Measurements from ENCODE around the gene SWT1. TPM values are rescaled to one million over a fixed set of nuclear protein-coding genes. Genes with fewer than 3 reads are reported as not detected.
"Not testable (repeated sequence)": the region's sequence is repeated elsewhere in the genome, so short reads cannot be mapped to it uniquely, and the experiment has no call there.

The SWT1 gene
- total and polyA plus RNA-seq, 5 experiments from 2014 or later = 3.3 to 10.4 (median 6.5) TPM

DNA sequence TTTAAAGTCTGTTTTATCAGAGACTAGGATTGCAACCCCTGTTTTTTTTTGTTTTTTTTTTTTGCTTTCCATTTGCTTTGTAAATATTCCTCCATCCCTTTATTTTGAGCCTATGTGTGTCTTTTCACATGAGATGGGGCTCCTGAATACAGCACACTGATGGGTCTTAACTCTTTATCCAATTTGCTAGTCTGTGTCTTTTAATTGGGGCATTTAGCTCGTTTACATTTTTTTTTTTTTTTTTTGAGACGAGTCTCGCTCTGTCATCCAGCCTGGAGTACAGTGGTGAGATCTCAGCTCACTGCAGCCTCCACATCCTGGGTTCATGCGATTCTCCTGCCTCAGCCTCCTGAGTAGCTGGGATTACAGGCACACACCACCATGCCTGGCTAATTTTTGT lies 41.7 kb downstream of the SWT1 start:
- DNase-seq, H3K4me3 Mint-ChIP-seq, H3K27me3 Mint-ChIP-seq, H3K4me1 Mint-ChIP-seq, H3K27ac Mint-ChIP-seq, ATAC-seq: not testable (repeated sequence)
- Mint-ChIP-seq H3K9me3 (peaks cover 0 to 26% (median 14%) of the 10 kb centered on the region in 9 donors), H3K36me3 (peaks cover 25 to 65% (median 57%) of the 10 kb centered on the region in 3 donors)
- POLR2A ChIA-PET = interaction anchor here (0.7 kb wide), 1 partner anchor 388 kb away, joined by 3 read pairs; no protein-coding TSS in a partner anchor

DNA sequence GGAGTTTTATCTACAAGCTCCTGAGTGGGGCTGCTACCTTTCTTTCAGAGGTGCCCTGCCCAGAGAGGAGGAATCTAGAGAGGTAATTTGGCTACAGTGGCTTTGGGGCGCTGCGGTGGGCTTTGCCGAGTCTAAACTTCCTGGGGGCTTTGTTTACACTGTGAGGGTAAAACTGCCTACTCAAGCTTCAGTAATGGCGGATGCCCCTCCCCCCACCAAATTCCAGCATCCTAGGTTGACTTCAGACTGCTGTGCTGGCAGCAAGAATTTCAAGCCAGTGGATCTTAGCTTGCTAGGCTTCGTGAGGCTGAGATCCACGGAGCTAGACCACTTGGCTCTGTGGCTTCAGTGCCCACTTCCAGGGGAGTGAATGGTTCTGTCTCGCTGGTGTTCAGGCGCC lies 43.9 kb downstream of the SWT1 start:
- Mint-ChIP-seq H3K4me1 (peaks cover 0 to 6% (median 0%) of the 10 kb centered on the region in 4 donors), H3K9me3 (peaks cover 0 to 26% (median 14%) of the 10 kb centered on the region in 9 donors), H3K36me3 (peaks cover 25 to 58% (median 47%) of the 10 kb centered on the region in 3 donors), H3K27ac (no peak overlapping the region), H3K27me3 (no peaks in the 10 kb centered on the region), H3K4me3 (no peak overlapping the region)
- POLR2A ChIA-PET = no interaction called here
- DNase-seq (no peak), ATAC-seq (no peak)

DNA sequence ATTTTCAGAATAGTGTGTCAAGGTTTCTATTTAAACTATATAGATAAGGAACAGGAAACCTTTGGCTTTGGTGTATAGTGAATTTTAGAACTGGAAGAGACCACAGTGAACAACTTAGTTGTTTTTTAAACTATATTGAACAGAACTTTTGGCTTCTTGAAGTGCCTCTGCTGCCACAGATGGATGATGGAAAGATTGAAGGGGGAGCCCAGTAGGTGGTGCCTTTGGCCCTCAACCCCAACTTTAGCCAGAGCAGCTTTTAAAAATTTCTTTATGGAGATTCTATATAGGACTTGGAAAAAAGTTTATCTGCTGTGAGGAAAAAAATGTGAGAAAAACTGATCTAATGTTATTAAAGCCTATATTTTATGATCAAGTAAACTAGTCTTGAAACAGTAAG lies 50.2 kb downstream of the SWT1 start:
- H3K4me3 Mint-ChIP-seq = no peak overlapping the region
- no peak for ATAC-seq
- H3K27ac Mint-ChIP-seq = peak overlapping the region in 1 of 10 donors; percentile 30

DNA sequence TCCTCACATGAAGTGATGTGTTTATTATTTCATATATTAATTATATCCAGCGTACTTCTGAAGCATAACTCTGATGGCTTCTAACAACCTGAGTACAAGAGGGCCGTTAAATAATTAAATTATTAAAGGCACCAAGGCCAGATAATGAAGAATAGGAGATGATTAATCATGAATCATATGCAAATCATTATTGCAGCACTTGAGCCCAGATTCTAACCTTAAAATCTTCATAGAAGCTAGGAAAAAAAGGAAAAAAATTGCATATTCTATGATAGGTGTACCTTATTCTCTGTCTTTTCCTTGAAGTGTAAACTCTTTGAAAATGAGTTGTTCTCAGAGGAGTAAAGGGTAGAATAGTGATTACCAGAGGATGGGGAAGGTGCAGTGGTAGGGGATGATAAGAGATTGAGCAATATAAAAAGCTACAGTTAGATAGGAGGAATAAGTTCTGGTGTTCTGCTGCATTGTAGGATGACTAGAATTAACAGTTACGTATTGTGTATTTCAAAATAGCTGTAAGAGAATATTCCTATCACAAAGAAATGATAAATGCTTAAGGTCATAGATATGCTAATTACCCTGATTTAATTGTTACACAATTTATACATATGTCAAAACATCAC lies 51.1 kb downstream of the SWT1 start:
- Mint-ChIP-seq H3K27me3 (no peaks in the 10 kb centered on the region), H3K4me3 (no peak overlapping the region), H3K27ac (no peak overlapping the region), H3K4me1 (peaks cover 0 to 1% (median 0%) of the 10 kb centered on the region in 4 donors), H3K9me3 (peaks cover 0 to 18% (median 3%) of the 10 kb centered on the region in 9 donors), H3K36me3 (peaks cover 20 to 38% (median 29%) of the 10 kb centered on the region in 3 donors)
- POLR2A ChIA-PET = interaction anchor here (0.6 kb wide), 1 partner anchor 13 kb away, joined by 3 read pairs; no protein-coding TSS in a partner anchor
- ATAC-seq = no peak
- DNase-seq = no peak

More for the DNA sequence above, 50.2 kb downstream of the SWT1 start:
- POLR2A ChIA-PET = no interaction called here
- DNase-seq = no peak
- H3K36me3 Mint-ChIP-seq = peaks cover 20 to 38% (median 29%) of the 10 kb centered on the region in 3 donors
- H3K9me3 Mint-ChIP-seq = peaks cover 0 to 16% (median 3%) of the 10 kb centered on the region in 9 donors
- H3K27me3 Mint-ChIP-seq = no peaks in the 10 kb centered on the region
- H3K4me1 Mint-ChIP-seq = peaks cover 0 to 1% (median 0%) of the 10 kb centered on the region in 4 donors

DNA sequence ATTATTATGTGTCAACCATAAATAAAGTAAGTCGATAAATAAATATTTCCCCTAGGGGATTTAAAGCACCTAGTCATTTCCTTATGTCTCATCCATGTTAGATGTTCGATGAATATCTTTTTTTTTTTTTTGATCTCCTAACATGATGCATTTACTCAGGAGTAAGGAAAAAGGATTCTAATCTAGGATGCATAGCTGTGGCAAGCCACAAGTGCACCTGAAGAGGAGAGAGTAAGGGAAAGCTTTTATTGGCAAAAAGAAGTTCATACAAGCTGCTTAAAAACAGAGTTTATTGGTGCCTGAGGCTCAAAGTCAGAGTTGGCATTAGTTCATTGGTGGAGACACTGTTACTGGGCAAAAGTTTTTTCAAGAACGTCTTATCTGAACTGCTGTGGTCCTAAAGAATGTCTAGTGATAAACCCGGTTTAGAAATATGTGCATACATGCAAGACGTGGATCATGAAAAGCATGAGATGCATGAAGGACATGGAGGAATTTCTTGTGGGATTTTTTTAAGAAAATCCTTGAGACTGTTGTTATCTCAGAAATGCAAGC lies 51.7 kb downstream of the SWT1 start:
- POLR2A ChIA-PET = no interaction called here
- Mint-ChIP-seq H3K4me1 (peaks cover 0 to 1% (median 0%) of the 10 kb centered on the region in 4 donors), H3K27me3 (no peaks in the 10 kb centered on the region), H3K27ac (no peak overlapping the region), H3K4me3 (no peak overlapping the region), H3K36me3 (peaks cover 20 to 38% (median 29%) of the 10 kb centered on the region in 3 donors), H3K9me3 (peaks cover 0 to 18% (median 3%) of the 10 kb centered on the region in 9 donors)
- DNase-seq = no peak
- no peak for ATAC-seq

DNA sequence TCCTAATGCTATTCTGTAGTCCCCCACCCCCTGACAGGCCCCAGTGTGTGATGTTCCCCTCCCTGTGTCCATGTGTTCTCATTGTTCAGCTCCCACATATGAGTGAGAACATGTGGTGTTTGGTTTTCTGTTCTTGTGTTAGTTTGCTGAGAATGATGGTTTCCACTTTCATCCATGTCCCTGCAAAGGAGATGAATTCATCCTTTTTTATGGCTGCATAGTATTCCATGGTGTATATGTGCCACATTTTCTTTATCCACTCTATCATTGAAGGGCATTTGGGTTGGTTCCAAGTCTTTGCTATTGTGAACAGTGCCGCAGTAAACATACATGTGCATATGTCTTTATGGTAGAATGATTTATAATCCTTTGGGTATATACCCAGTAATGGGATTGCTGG lies 52.4 kb downstream of the SWT1 start:
- H3K27ac Mint-ChIP-seq, H3K4me3 Mint-ChIP-seq, H3K4me1 Mint-ChIP-seq, H3K27me3 Mint-ChIP-seq, POLR2A ChIA-PET, ATAC-seq, DNase-seq: not testable (repeated sequence)
- Mint-ChIP-seq H3K9me3 (peaks cover 0 to 18% (median 3%) of the 10 kb centered on the region in 9 donors), H3K36me3 (peaks cover 20 to 43% (median 29%) of the 10 kb centered on the region in 3 donors)

DNA sequence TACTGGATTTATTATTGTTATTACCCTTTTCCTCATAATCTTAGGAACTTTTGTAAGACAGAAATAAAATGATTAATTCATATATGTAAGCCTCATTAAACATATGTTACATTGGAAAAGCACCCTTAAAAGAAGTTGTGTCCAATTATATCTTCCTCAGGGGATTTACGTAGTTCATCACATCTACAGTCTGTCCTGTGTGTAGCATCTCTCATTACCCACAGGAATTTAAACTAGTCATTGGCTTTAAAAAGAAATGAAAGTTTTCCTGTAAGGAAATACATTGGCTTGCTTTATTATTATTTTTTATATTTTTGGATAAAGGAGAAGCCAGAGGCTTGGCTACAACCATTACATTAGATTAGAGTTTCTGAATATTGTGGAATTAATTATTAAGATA lies 56.1 kb downstream of the SWT1 start:
- POLR2A ChIA-PET = no interaction called here
- no peak for ATAC-seq

DNA sequence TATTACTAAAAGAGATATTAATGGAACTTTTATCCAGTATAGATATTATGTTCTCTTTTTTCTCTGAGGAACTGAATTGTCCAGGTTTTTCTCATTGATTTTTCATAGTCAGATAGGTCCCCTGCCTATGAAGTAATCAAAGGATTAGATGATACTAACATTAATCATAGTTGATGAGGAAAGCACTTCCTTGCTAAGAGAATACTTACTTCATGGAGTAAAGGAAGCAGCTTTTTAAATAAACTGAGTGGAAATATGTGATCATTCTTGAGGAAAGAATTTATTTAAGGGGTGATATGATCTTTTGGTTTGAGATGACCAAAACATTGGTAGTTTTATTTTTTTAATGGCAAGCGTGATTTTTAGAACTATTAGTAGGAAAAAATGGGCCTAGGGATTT lies 58.9 kb downstream of the SWT1 start:
- Mint-ChIP-seq H3K4me1 (peaks cover 0 to 4% (median 0%) of the 10 kb centered on the region in 4 donors), H3K9me3 (peaks cover 0 to 7% (median 0%) of the 10 kb centered on the region in 9 donors), H3K27me3 (no peaks in the 10 kb centered on the region), H3K4me3 (no peak overlapping the region), H3K36me3 (peaks cover 2 to 19% (median 12%) of the 10 kb centered on the region in 3 donors), H3K27ac (no peak overlapping the region)
- DNase-seq = no peak
- ATAC-seq = no peak
- POLR2A ChIA-PET = no interaction called here

More for the DNA sequence above, 56.1 kb downstream of the SWT1 start:
- Mint-ChIP-seq H3K27me3 (no peaks in the 10 kb centered on the region), H3K9me3 (peaks cover 0 to 18% (median 3%) of the 10 kb centered on the region in 9 donors), H3K4me1 (peaks cover 0 to 1% (median 0%) of the 10 kb centered on the region in 4 donors), H3K36me3 (peaks cover 20 to 41% (median 31%) of the 10 kb centered on the region in 3 donors), H3K4me3 (no peak overlapping the region), H3K27ac (no peak overlapping the region)
- no peak for DNase-seq

DNA sequence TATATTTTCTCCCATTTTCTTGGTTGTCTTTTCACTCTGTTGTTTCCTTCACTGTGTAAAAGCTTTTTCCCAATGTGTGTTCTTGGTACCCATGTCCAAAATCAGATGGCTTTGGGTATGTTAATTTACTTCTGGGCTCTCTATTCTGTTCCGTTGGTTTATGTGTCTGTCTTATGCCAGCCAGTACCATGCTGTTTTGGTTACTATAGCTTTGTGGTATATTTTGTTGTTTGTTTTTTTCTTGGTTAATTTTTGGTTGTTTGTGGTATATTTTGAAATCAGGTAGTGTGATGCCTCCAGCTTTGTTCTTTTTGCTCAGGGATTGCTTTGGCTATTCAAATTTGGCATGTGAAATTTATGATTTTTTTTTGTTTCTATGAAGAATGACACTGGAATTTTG lies 67.2 kb downstream of the SWT1 start:
- ATAC-seq = no peak
- Mint-ChIP-seq H3K4me1 (peaks cover 0 to 4% (median under 1%) of the 10 kb centered on the region in 4 donors), H3K9me3 (peaks cover 0 to 10% (median 1%) of the 10 kb centered on the region in 9 donors), H3K27ac (no peak overlapping the region), H3K4me3 (no peak overlapping the region), H3K27me3 (no peaks in the 10 kb centered on the region), H3K36me3 (peaks cover 29 to 45% (median 36%) of the 10 kb centered on the region in 3 donors)
- DNase-seq = no peak
- POLR2A ChIA-PET = no interaction called here

DNA sequence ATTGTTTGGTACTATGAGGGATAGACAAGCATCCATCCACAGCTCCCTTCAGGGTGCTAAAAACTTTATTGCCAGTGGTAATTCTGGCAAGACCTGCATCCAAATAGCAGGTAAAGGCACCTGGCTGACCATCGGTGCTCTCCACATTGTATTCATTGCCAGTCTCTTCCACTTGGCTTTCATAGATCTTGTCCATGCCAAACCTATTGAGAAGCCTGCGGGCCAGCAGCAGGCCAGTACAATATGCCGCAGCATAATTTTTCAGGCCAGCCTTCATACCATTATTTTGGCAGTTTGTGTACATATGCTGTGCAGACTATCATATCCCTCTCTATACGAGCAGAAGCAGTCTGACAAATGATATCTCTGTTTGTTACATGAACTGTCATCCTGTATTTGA lies 70.2 kb downstream of the SWT1 start:
- DNase-seq (no peak), ATAC-seq (no peak)
- Mint-ChIP-seq H3K9me3 (peaks cover 0 to 10% (median 1%) of the 10 kb centered on the region in 9 donors), H3K27me3 (no peaks in the 10 kb centered on the region), H3K36me3 (peaks cover 29 to 41% (median 35%) of the 10 kb centered on the region in 3 donors), H3K4me3 (no peak overlapping the region), H3K4me1 (peaks cover 0 to 4% (median 0%) of the 10 kb centered on the region in 4 donors), H3K27ac (no peak overlapping the region)
- POLR2A ChIA-PET = no interaction called here

DNA sequence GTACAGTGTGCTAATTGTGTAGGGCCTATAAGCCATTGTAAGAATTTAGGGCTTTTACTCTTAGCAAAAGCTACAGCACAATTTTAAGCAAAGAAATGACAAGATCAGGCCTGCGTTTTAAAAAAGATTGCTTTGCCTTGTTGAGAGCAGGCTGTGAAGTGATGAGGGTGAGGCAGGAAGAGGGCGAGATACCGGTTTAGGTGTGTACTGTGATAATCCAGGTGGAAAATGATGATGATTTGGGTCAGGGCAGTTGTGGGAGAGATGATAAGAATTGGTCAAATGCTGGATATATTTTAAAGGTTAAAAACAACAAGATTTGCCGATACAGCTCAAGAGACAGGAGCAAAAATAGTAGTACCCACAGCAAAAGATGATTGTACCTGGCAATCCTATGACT lies 72.0 kb downstream of the SWT1 start:
- Mint-ChIP-seq H3K27me3 (no peaks in the 10 kb centered on the region), H3K4me3 (no peak overlapping the region), H3K4me1 (peaks cover 0 to 4% (median 0%) of the 10 kb centered on the region in 4 donors), H3K9me3 (peaks cover 0 to 9% (median 0%) of the 10 kb centered on the region in 9 donors), H3K36me3 (peaks cover 14 to 27% (median 25%) of the 10 kb centered on the region in 3 donors), H3K27ac (no peak overlapping the region)
- no peak for ATAC-seq
- DNase-seq = no peak
- POLR2A ChIA-PET = no interaction called here

DNA sequence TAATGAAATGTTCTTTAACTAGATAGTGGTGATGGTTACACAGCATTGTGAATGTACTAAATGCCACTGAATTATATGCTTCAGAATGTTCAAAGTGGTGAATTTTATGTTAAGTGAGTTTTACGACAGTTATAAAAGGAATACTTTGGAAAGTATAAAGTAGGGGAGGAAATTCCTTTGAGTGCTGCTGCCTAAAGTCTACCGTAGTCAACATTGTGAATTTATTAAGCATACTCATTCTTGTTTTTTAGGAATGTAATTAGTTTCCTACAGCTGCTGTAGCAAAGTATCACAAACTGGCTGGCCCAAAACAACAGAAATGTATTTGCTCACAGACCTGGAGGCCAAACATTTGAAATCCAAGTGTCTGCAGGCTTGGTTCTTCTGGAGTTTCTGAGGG lies 73.0 kb downstream of the SWT1 start:
- H3K4me3 Mint-ChIP-seq = no peak overlapping the region
- ATAC-seq (no peak), DNase-seq (no peak)
- H3K9me3 Mint-ChIP-seq = peaks cover 0 to under 1% (median 0%) of the 10 kb centered on the region in 9 donors
- H3K4me1 Mint-ChIP-seq = peaks cover 0 to 4% (median 0%) of the 10 kb centered on the region in 4 donors
- H3K27me3 Mint-ChIP-seq = no peaks in the 10 kb centered on the region
- H3K36me3 Mint-ChIP-seq = peaks cover 4 to 26% (median 23%) of the 10 kb centered on the region in 3 donors
- no peak overlapping the region for H3K27ac Mint-ChIP-seq
- POLR2A ChIA-PET = no interaction called here

DNA sequence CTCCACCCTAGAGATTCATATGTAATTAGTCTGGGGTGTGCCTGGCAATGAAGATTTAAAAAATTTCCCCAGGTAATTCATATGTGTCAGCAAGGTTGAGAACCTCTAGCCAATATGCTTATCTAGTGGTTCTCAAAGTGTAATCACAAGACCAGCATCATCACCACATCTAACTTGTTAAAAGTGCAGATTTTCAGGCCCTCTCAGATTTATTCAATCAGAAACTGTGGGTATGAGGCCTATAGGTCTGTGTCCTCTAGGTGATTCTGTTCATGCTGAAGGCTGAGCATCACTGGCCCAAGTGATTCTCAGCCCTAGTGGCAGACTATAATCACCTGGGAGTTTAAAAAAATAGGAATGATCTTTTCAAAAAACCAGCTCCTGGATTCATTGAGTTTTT lies 75.9 kb downstream of the SWT1 start:
- no peaks in the 10 kb centered on the region for H3K27me3 Mint-ChIP-seq
- H3K4me1 Mint-ChIP-seq = peaks cover 0 to 2% (median 0%) of the 10 kb centered on the region in 4 donors
- H3K27ac Mint-ChIP-seq = no peak overlapping the region
- POLR2A ChIA-PET = no interaction called here
- peaks cover 0 to 25% (median 15%) of the 10 kb centered on the region in 3 donors for H3K36me3 Mint-ChIP-seq
- no peak overlapping the region for H3K4me3 Mint-ChIP-seq
- peaks cover 0 to 4% (median 0%) of the 10 kb centered on the region in 9 donors for H3K9me3 Mint-ChIP-seq
- ATAC-seq (no peak), DNase-seq (no peak)

All from naive thymus-derived CD8-positive, alpha-beta T cell (primary cell).